GM20431 (cell line): ENCODE measurements around the gene SPRED2.

Experiments
- in situ Hi-C: fragments of 300-500 bp; cut with MseI, MboI; formaldehyde crosslinking; loops from one replicate; pipeline ENCODE4 v1.15.0; 2020; ENCODE audit warnings: low sequenced_read_pairs; ENCODE audit not compliant: unreplicated experiment

Gene SPRED2

GRCh38 chr2:65264821-65265670 lies 167.4 kb downstream of the SPRED2 start:
- in situ Hi-C loops, result loop anchor here (25.0 kb wide), 1 partner anchor 297 kb away; no protein-coding TSS in a partner anchor

DNA sequence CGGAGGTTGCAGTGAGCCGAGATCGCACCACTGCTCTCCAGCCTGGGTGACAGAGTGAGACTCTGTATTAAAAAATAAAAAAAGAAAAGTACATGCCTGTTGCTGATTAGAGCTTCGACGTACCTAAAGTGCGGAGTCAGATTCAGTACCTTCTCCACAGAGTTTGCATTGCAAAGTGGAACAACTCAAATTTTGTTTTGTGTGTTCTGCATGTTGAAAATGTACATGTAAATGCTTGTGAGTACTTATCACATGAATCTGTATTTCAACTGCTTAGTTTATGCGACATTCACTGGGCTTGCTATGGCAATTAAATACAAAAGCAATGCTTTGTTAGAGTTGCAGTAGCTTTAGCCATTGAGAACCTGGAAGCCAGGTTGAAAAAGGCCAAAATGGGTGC lies 168.4 kb downstream of the SPRED2 start:
- in situ Hi-C loops, result loop anchor here (25.0 kb wide), 1 partner anchor 298 kb away; no protein-coding TSS in a partner anchor

- in situ Hi-C loops, result loop anchor here (25.0 kb wide), 1 partner anchor 299 kb away; no protein-coding TSS in a partner anchor
Measured at GRCh38 chr2:65263262-65263661, 169.1 kb downstream of the SPRED2 start.

GRCh38 chr2:65261676-65262075 lies 170.7 kb downstream of the SPRED2 start:
- in situ Hi-C loops, result loop anchor here (25.0 kb wide), 1 partner anchor 301 kb away; no protein-coding TSS in a partner anchor
